NB4 (cell line): ENCODE measurements around the gene CYP4Z1.
"Not testable (repeated sequence)": the region's sequence is repeated elsewhere in the genome, so short reads cannot be mapped to it uniquely, and the experiment has no call there.

Experiments
- DNase-seq: peaks from one replicate; pipeline ENCODE4 v3.0.0; 2010; ENCODE audit warnings: low read depth
- H3K4me3 ChIP-seq: one replicate; pipeline ENCODE4 v1.5.1; 2011; ENCODE audit warnings: mild to moderate bottlenecking, low read depth, low read length, moderate library complexity
- MAX ChIP-seq: IDR thresholded peaks from 2 replicates; pipeline ENCODE4 v1.6.1; 2011; ENCODE audit warnings: low read depth, low read length
- MYC ChIP-seq: IDR thresholded peaks from 2 replicates; pipeline ENCODE4 v1.6.1; 2011; ENCODE audit warnings: low read depth, low read length
- POLR2A ChIP-seq: IDR thresholded peaks from 2 replicates; pipeline ENCODE4 v1.6.1; 2011; ENCODE audit warnings: mild to moderate bottlenecking; ENCODE audit not compliant: insufficient read length; ENCODE audit errors: extremely low read depth
- TF ChIP-seq, protein P1 (sequence below): IDR thresholded peaks from one replicate; pipeline ENCODE4 v1.5.1; 2012; ENCODE audit warnings: low read depth, low read length

Gene CYP4Z1

DNA sequence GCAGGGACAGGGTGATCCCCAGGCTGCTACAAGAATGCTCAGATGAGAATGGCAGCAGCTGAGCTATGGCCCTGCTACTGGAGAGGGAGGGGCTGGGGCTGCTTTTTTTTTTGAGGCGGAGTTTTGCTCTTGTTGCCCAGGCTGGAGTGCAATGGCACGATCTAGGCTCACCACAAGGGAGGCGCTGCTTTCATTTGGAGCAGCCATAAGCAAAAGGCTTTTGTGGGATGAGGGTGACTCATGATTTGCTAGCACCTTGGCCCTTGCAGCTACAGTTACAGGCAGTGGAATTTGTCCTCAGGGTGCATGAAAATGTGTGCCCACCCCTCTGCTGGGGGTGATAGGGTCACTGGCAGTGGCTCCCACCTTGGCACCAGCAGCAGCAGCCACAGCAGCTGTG lies 37.8 kb downstream of the CYP4Z1 start:
- no peak overlapping the region for H3K4me3 ChIP-seq
- no peak for DNase-seq
- no peak for TF ChIP-seq MYC
- TF ChIP-seq POLR2A = no peak
- no peak for TF ChIP-seq MAX
- TF ChIP-seq, protein P1, sequence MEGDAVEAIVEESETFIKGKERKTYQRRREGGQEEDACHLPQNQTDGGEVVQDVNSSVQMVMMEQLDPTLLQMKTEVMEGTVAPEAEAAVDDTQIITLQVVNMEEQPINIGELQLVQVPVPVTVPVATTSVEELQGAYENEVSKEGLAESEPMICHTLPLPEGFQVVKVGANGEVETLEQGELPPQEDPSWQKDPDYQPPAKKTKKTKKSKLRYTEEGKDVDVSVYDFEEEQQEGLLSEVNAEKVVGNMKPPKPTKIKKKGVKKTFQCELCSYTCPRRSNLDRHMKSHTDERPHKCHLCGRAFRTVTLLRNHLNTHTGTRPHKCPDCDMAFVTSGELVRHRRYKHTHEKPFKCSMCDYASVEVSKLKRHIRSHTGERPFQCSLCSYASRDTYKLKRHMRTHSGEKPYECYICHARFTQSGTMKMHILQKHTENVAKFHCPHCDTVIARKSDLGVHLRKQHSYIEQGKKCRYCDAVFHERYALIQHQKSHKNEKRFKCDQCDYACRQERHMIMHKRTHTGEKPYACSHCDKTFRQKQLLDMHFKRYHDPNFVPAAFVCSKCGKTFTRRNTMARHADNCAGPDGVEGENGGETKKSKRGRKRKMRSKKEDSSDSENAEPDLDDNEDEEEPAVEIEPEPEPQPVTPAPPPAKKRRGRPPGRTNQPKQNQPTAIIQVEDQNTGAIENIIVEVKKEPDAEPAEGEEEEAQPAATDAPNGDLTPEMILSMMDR = no peak

- DNase-seq = no peak
- no peak overlapping the region for H3K4me3 ChIP-seq
- TF ChIP-seq, protein P1 = no peak
- TF ChIP-seq POLR2A = no peak
- TF ChIP-seq MYC = no peak
- TF ChIP-seq MAX = no peak
Observed at GRCh38 chr1:47106792-47107191, 39.8 kb downstream of the CYP4Z1 start.

- DNase-seq, H3K4me3 ChIP-seq: not testable (repeated sequence)
Observed at GRCh38 chr1:47107851-47108574, 41.0 kb downstream of the CYP4Z1 start.

DNA sequence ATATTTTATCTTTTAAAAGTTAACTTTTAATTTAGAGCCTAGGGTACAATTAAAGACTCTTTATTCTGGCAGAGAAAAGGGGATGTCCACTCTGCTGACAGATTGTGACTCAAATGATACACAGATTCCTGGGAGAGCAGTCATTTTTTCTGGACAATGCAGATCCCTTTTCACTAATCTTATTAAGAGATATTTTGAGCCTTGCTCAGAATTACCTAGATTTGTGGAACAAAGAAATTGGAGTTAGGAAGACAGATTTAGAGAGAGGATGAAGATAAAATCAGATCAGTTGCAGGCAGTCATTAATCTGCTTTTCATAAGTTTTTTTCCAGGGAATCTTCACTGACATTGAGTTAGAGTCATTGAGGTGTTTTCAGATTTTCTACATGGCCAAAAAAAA lies 42.5 kb downstream of the CYP4Z1 start:
- DNase-seq, H3K4me3 ChIP-seq: not testable (repeated sequence)

GRCh38 chr1:47113178-47113577 lies 46.1 kb downstream of the CYP4Z1 start:
- no peak for DNase-seq
- TF ChIP-seq MYC = no peak
- TF ChIP-seq, protein P1 = no peak
- no peak for TF ChIP-seq MAX
- no peak for TF ChIP-seq POLR2A
- H3K4me3 ChIP-seq = no peak overlapping the region

GRCh38 chr1:47121039-47121438 lies 54.0 kb downstream of the CYP4Z1 start:
- DNase-seq, H3K4me3 ChIP-seq: not testable (repeated sequence)

DNA sequence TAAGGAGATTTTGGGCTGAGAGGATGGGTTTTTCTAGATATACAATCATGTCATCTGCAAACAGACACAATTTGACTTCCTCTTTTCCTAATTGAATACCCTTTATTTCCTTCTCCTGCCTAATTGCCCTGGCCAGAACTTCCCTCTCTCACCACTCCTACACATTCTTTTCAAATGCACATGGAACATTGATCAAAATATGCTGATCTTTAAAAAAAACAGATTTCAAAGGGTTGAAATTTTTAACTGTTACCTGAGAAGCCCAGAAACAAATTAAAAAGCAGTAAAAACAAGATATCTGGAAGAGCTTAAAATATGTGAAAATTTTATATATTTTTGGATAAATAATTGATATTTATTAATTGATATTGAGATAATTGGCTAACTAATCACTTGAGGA lies 57.8 kb downstream of the CYP4Z1 start:
- not testable (repeated sequence) for H3K4me3 ChIP-seq, DNase-seq

DNA sequence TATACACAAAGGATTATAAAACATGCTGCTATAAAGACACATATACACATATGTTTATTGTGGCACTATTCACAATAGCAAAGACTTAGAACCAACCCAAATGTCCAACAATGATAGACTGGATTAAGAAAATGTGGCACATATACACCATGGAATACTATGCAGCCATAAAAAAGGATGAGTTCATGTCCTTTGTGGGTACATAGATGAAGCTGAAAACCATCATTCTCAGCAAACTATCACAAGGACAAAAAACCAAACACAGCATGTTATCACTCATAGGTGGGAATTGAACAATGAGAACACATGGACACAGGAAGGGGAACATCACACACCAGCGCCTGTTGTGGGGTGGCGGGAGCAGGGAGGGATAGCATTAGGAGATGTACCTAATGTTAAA lies 60.0 kb downstream of the CYP4Z1 start:
- not testable (repeated sequence) for DNase-seq, H3K4me3 ChIP-seq

DNA sequence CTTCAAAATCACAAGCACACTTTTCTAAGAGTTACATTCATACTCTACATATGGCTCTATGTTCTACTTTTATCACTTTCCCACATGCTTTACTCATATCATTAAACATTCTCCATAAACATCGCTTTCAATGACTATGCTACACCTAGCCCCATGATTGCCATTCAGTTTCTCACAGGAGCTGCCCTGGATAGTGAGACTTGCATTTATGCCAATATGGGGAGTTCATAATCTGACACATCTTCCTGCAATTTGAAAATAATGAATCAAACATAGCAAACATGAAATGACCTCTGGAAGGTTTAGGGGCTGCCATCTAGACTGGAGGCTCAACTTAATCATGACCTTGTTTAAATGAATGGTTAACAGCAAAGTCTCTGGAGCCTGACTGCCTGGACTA lies 61.2 kb downstream of the CYP4Z1 start:
- TF ChIP-seq, protein P1 = no peak
- TF ChIP-seq POLR2A = no peak
- TF ChIP-seq MAX = no peak
- no peak overlapping the region for H3K4me3 ChIP-seq
- no peak for DNase-seq

GRCh38 chr1:47128854-47129253 lies 61.8 kb downstream of the CYP4Z1 start:
- not testable (repeated sequence) for H3K4me3 ChIP-seq, DNase-seq

- not testable (repeated sequence) for DNase-seq, H3K4me3 ChIP-seq
Observed at GRCh38 chr1:47129489-47130230, 62.6 kb downstream of the CYP4Z1 start.

- H3K4me3 ChIP-seq, DNase-seq: not testable (repeated sequence)
Observed at GRCh38 chr1:47132665-47133064, 65.6 kb downstream of the CYP4Z1 start.
